RPMI8226 (cell line): ENCODE results near the gene ADARB1.

ENCODE experiments used
- DNase-seq: peaks from one replicate; pipeline ENCODE4 v3.0.0-alpha.2; 2015

The ADARB1 gene

GRCh38 chr21:45259206-45259840, 184.9 kb downstream of the ADARB1 start:
- no peak for DNase-seq

- DNase-seq, result peak; percentile 50
These were observed 185.9 kb downstream of the ADARB1 start for GRCh38 chr21:45260191-45260825.

- no peak for DNase-seq
These were observed 186.7 kb downstream of the ADARB1 start for GRCh38 chr21:45261093-45261492.

- no peak for DNase-seq
These were observed 187.7 kb downstream of the ADARB1 start for GRCh38 chr21:45262041-45262581.

- no peak for DNase-seq
These were observed 188.2 kb downstream of the ADARB1 start for GRCh38 chr21:45262616-45263015.

- DNase-seq, result no peak
These were observed 189.2 kb downstream of the ADARB1 start for GRCh38 chr21:45263534-45263933.

- no peak for DNase-seq
These were observed 189.9 kb downstream of the ADARB1 start for GRCh38 chr21:45264146-45264911.

GRCh38 chr21:45264912-45265515, 190.6 kb downstream of the ADARB1 start:
- DNase-seq, result no peak

GRCh38 chr21:45265721-45266517, 191.5 kb downstream of the ADARB1 start:
- DNase-seq, result no peak

GRCh38 chr21:45266518-45267389, 192.4 kb downstream of the ADARB1 start:
- no peak for DNase-seq

- no peak for DNase-seq
These were observed 193.0 kb downstream of the ADARB1 start for GRCh38 chr21:45267390-45267760.

GRCh38 chr21:45269861-45270260, 195.5 kb downstream of the ADARB1 start:
- no peak for DNase-seq

GRCh38 chr21:45270306-45270821, 196.0 kb downstream of the ADARB1 start:
- DNase-seq, result no peak
